ENCODE measurements around the gene OR52E2.

The OR52E2 gene

GRCh38 chr11:5059391-5059790 is at the start of gene OR52E2:
OR52E2 (minus strand) TSS chr11:5059627; CDS start chr11:5059627, 0 bp downstream.
- H3K36me3 ChIP-seq (ENCODE audit: control insufficient read depth, insufficient read depth, low read length): no peaks in the 10 kb centered on the region
- H3K27me3 ChIP-seq (ENCODE audit: control insufficient read depth, insufficient read depth, low read length): no peaks in the 10 kb centered on the region
- H3K4me1 ChIP-seq (ENCODE audit: control insufficient read depth, insufficient read depth, low read length): no peaks in the 10 kb centered on the region
- no peak within 1 kb of the TSS for H3K27ac ChIP-seq (ENCODE audit: low read length)
- H3K9me3 ChIP-seq (ENCODE audit: control insufficient read depth, insufficient read depth, low read length): no peaks in the 10 kb centered on the region
- no peak for DNase-seq (ENCODE audit: low read depth, low spot score)
- H3K4me3 ChIP-seq (ENCODE audit: low read length): no peak within 1 kb of the TSS
- WGBS (ENCODE audit: insufficient coverage, insufficient read length): no CpG with 5 or more reads among the region's 3 CpGs

- no peaks in the 10 kb centered on the region for H3K4me1 ChIP-seq (ENCODE audit: control insufficient read depth, insufficient read depth, low read length)
- H3K27me3 ChIP-seq (ENCODE audit: control insufficient read depth, insufficient read depth, low read length): no peaks in the 10 kb centered on the region
- WGBS (ENCODE audit: insufficient coverage, insufficient read length): no CpG with 5 or more reads among the region's 3 CpGs
- no peaks in the 10 kb centered on the region for H3K36me3 ChIP-seq (ENCODE audit: control insufficient read depth, insufficient read depth, low read length)
- no peaks in the 10 kb centered on the region for H3K9me3 ChIP-seq (ENCODE audit: control insufficient read depth, insufficient read depth, low read length)
- H3K4me3 ChIP-seq (ENCODE audit: low read length): no peak overlapping the region
- no peak overlapping the region for H3K27ac ChIP-seq (ENCODE audit: low read length)
- no peak for DNase-seq (ENCODE audit: low read depth, low spot score)
Measured at GRCh38 chr11:5107285-5107684, 47.9 kb upstream of the OR52E2 start.

GRCh38 chr11:5103066-5103465 is 43.6 kb upstream of the OR52E2 start:
- Histone ChIP-seq H3K4me3 (ENCODE audit: low read length) (no peak overlapping the region), H3K27ac (ENCODE audit: low read length) (no peak overlapping the region), H3K27me3 (ENCODE audit: control insufficient read depth, insufficient read depth, low read length) (no peaks in the 10 kb centered on the region), H3K36me3 (ENCODE audit: control insufficient read depth, insufficient read depth, low read length) (no peaks in the 10 kb centered on the region), H3K9me3 (ENCODE audit: control insufficient read depth, insufficient read depth, low read length) (no peaks in the 10 kb centered on the region), H3K4me1 (ENCODE audit: control insufficient read depth, insufficient read depth, low read length) (no peaks in the 10 kb centered on the region)
- no peak for DNase-seq (ENCODE audit: low read depth, low spot score)

- no peaks in the 10 kb centered on the region for H3K27me3 ChIP-seq (ENCODE audit: control insufficient read depth, insufficient read depth, low read length)
- no peak overlapping the region for H3K4me3 ChIP-seq (ENCODE audit: low read length)
- no peak overlapping the region for H3K27ac ChIP-seq (ENCODE audit: low read length)
- DNase-seq (ENCODE audit: low read depth, low spot score): no peak
- WGBS (ENCODE audit: insufficient coverage, insufficient read length): no CpG with 5 or more reads among the region's 2 CpGs
- no peaks in the 10 kb centered on the region for H3K36me3 ChIP-seq (ENCODE audit: control insufficient read depth, insufficient read depth, low read length)
- no peaks in the 10 kb centered on the region for H3K9me3 ChIP-seq (ENCODE audit: control insufficient read depth, insufficient read depth, low read length)
- H3K4me1 ChIP-seq (ENCODE audit: control insufficient read depth, insufficient read depth, low read length): no peaks in the 10 kb centered on the region
Measured at GRCh38 chr11:5102246-5102645, 42.8 kb upstream of the OR52E2 start.

- WGBS (ENCODE audit: insufficient coverage, insufficient read length): no CpG with 5 or more reads among the region's 2 CpGs
- no peaks in the 10 kb centered on the region for H3K36me3 ChIP-seq (ENCODE audit: control insufficient read depth, insufficient read depth, low read length)
- H3K9me3 ChIP-seq (ENCODE audit: control insufficient read depth, insufficient read depth, low read length): no peaks in the 10 kb centered on the region
- H3K27me3 ChIP-seq (ENCODE audit: control insufficient read depth, insufficient read depth, low read length): no peaks in the 10 kb centered on the region
- H3K4me1 ChIP-seq (ENCODE audit: control insufficient read depth, insufficient read depth, low read length): no peaks in the 10 kb centered on the region
- no peak overlapping the region for H3K27ac ChIP-seq (ENCODE audit: low read length)
- no peak for DNase-seq (ENCODE audit: low read depth, low spot score)
- H3K4me3 ChIP-seq (ENCODE audit: low read length): no peak overlapping the region
Measured at GRCh38 chr11:5096011-5096410, 36.6 kb upstream of the OR52E2 start.

GRCh38 chr11:5092821-5093585 is 33.6 kb upstream of the OR52E2 start:
- no peaks in the 10 kb centered on the region for H3K4me1 ChIP-seq (ENCODE audit: control insufficient read depth, insufficient read depth, low read length)
- no peaks in the 10 kb centered on the region for H3K9me3 ChIP-seq (ENCODE audit: control insufficient read depth, insufficient read depth, low read length)
- H3K4me3 ChIP-seq (ENCODE audit: low read length): no peak overlapping the region
- H3K27me3 ChIP-seq (ENCODE audit: control insufficient read depth, insufficient read depth, low read length): no peaks in the 10 kb centered on the region
- DNase-seq (ENCODE audit: low read depth, low spot score): no peak
- no peak overlapping the region for H3K27ac ChIP-seq (ENCODE audit: low read length)
- WGBS (ENCODE audit: insufficient coverage, insufficient read length): no CpG with 5 or more reads among the region's 8 CpGs
- no peaks in the 10 kb centered on the region for H3K36me3 ChIP-seq (ENCODE audit: control insufficient read depth, insufficient read depth, low read length)

GRCh38 chr11:5090668-5091067 is 31.2 kb upstream of the OR52E2 start:
- H3K4me3 ChIP-seq (ENCODE audit: low read length): no peak overlapping the region
- H3K9me3 ChIP-seq (ENCODE audit: control insufficient read depth, insufficient read depth, low read length): no peaks in the 10 kb centered on the region
- H3K36me3 ChIP-seq (ENCODE audit: control insufficient read depth, insufficient read depth, low read length): no peaks in the 10 kb centered on the region
- DNase-seq (ENCODE audit: low read depth, low spot score): no peak
- H3K4me1 ChIP-seq (ENCODE audit: control insufficient read depth, insufficient read depth, low read length): no peaks in the 10 kb centered on the region
- no CpG with 5 or more reads among the region's 1 CpG for WGBS (ENCODE audit: insufficient coverage, insufficient read length)
- no peak overlapping the region for H3K27ac ChIP-seq (ENCODE audit: low read length)
- H3K27me3 ChIP-seq (ENCODE audit: control insufficient read depth, insufficient read depth, low read length): no peaks in the 10 kb centered on the region

GRCh38 chr11:5088556-5088955 is 29.1 kb upstream of the OR52E2 start:
- Histone ChIP-seq H3K9me3 (ENCODE audit: control insufficient read depth, insufficient read depth, low read length) (no peaks in the 10 kb centered on the region), H3K4me1 (ENCODE audit: control insufficient read depth, insufficient read depth, low read length) (no peaks in the 10 kb centered on the region), H3K27me3 (ENCODE audit: control insufficient read depth, insufficient read depth, low read length) (no peaks in the 10 kb centered on the region), H3K4me3 (ENCODE audit: low read length) (no peak overlapping the region), H3K27ac (ENCODE audit: low read length) (no peak overlapping the region), H3K36me3 (ENCODE audit: control insufficient read depth, insufficient read depth, low read length) (no peaks in the 10 kb centered on the region)
- DNase-seq (ENCODE audit: low read depth, low spot score): no peak

GRCh38 chr11:5083602-5084001 is 24.2 kb upstream of the OR52E2 start:
- H3K36me3 ChIP-seq (ENCODE audit: control insufficient read depth, insufficient read depth, low read length): no peaks in the 10 kb centered on the region
- H3K27me3 ChIP-seq (ENCODE audit: control insufficient read depth, insufficient read depth, low read length): no peaks in the 10 kb centered on the region
- H3K9me3 ChIP-seq (ENCODE audit: control insufficient read depth, insufficient read depth, low read length): no peaks in the 10 kb centered on the region
- no peak overlapping the region for H3K27ac ChIP-seq (ENCODE audit: low read length)
- DNase-seq (ENCODE audit: low read depth, low spot score): no peak
- H3K4me3 ChIP-seq (ENCODE audit: low read length): no peak overlapping the region
- no peaks in the 10 kb centered on the region for H3K4me1 ChIP-seq (ENCODE audit: control insufficient read depth, insufficient read depth, low read length)

GRCh38 chr11:5081405-5081804 is 22.0 kb upstream of the OR52E2 start:
- H3K36me3 ChIP-seq (ENCODE audit: control insufficient read depth, insufficient read depth, low read length): no peaks in the 10 kb centered on the region
- H3K9me3 ChIP-seq (ENCODE audit: control insufficient read depth, insufficient read depth, low read length): no peaks in the 10 kb centered on the region
- no peaks in the 10 kb centered on the region for H3K27me3 ChIP-seq (ENCODE audit: control insufficient read depth, insufficient read depth, low read length)
- DNase-seq (ENCODE audit: low read depth, low spot score): no peak
- no peak overlapping the region for H3K27ac ChIP-seq (ENCODE audit: low read length)
- no peaks in the 10 kb centered on the region for H3K4me1 ChIP-seq (ENCODE audit: control insufficient read depth, insufficient read depth, low read length)
- no CpG with 5 or more reads among the region's 2 CpGs for WGBS (ENCODE audit: insufficient coverage, insufficient read length)
- H3K4me3 ChIP-seq (ENCODE audit: low read length): no peak overlapping the region

- H3K36me3 ChIP-seq (ENCODE audit: control insufficient read depth, insufficient read depth, low read length): no peaks in the 10 kb centered on the region
- no peak overlapping the region for H3K4me3 ChIP-seq (ENCODE audit: low read length)
- DNase-seq (ENCODE audit: low read depth, low spot score): no peak
- no peak overlapping the region for H3K27ac ChIP-seq (ENCODE audit: low read length)
- H3K4me1 ChIP-seq (ENCODE audit: control insufficient read depth, insufficient read depth, low read length): no peaks in the 10 kb centered on the region
- no CpG with 5 or more reads among the region's 3 CpGs for WGBS (ENCODE audit: insufficient coverage, insufficient read length)
- H3K9me3 ChIP-seq (ENCODE audit: control insufficient read depth, insufficient read depth, low read length): no peaks in the 10 kb centered on the region
- H3K27me3 ChIP-seq (ENCODE audit: control insufficient read depth, insufficient read depth, low read length): no peaks in the 10 kb centered on the region
Measured at GRCh38 chr11:5071799-5072198, 12.4 kb upstream of the OR52E2 start.
